Omental fat pad (tissue), 4 donors: Measurements from ENCODE around the gene TMEM61. TPM values are rescaled to one million over a fixed set of nuclear protein-coding genes. Genes with fewer than 3 reads are reported as not detected.

ENCODE experiments used
- ATAC-seq: fragments of 150-250 bp; one replicate; pipeline ENCODE4 v1.9.1; 2016; ENCODE audit warnings: mild to moderate bottlenecking, moderate library complexity; ENCODE audit not compliant: low FRiP score
- DNase-seq: peaks from one replicate; pipeline ENCODE4 v3.0.0-alpha.2; 2019; ENCODE audit warnings: low spot score
- total RNA-seq, 4 donors: library from RNA; depleted of rRNA; stranded (reverse); fragments of >200 nt; gene quantifications; one replicate each; pipeline ENCODE4 v1.1.0, GENCODE V29; 2016
- TF ChIP-seq, protein P1 (sequence below), 3 donors: fragments of 450-650 bp; IDR thresholded peaks; one replicate each; pipeline ENCODE4 v1.5.1; 2016 to 2017; ENCODE audit warnings: antibody characterized with exemption in 3 of 3, mild to moderate bottlenecking in 3 of 3, moderate library complexity in 2 of 3

Gene TMEM61
- total RNA-seq, 4 donors from 2014 or later: not detected

DNA sequence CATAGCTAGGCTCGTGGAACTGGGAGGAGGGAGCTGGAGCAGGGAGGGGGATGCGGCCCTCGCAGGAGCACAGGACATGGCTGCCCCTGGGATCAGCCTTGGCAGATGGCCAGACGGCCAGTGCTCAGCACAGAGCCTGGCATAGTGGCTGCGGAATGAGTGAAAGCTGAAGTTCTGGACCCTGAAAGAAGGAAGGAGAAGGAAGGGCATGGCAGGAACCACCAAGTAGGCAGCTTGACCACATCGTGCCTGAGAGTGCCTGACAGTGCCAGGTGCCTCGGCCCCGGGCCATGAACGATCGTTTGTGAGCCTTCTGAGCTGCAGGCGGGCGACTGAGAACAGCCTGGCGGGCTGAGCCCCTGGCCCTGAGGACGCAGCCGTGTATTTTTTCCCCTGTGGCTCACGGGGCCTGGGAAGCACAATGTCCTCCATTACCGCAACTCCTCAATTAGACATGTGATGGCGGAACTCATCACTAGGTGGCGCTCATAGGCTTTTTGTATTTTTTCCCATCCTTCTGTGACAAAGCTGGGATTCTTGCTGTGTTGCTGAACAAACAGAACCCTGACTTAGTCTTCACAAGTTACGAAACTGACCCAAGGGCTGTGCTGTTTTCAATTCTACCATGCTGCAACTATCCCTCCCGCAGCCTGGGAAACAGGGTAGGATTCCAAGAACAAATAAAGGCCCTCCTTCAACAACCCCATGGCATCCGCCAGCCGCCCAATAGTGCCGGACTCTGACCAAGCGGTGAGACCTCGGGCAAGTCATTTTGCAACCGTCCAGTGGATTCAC is 29.9 kb upstream of the TMEM61 start:
- peak; percentile 77 for DNase-seq
- TF ChIP-seq, protein P1, sequence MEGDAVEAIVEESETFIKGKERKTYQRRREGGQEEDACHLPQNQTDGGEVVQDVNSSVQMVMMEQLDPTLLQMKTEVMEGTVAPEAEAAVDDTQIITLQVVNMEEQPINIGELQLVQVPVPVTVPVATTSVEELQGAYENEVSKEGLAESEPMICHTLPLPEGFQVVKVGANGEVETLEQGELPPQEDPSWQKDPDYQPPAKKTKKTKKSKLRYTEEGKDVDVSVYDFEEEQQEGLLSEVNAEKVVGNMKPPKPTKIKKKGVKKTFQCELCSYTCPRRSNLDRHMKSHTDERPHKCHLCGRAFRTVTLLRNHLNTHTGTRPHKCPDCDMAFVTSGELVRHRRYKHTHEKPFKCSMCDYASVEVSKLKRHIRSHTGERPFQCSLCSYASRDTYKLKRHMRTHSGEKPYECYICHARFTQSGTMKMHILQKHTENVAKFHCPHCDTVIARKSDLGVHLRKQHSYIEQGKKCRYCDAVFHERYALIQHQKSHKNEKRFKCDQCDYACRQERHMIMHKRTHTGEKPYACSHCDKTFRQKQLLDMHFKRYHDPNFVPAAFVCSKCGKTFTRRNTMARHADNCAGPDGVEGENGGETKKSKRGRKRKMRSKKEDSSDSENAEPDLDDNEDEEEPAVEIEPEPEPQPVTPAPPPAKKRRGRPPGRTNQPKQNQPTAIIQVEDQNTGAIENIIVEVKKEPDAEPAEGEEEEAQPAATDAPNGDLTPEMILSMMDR (IDR thresholded peaks at IDR 0.05): peak in 1 of 3 donors; percentile 55
- peak; percentile 82 for ATAC-seq

DNA sequence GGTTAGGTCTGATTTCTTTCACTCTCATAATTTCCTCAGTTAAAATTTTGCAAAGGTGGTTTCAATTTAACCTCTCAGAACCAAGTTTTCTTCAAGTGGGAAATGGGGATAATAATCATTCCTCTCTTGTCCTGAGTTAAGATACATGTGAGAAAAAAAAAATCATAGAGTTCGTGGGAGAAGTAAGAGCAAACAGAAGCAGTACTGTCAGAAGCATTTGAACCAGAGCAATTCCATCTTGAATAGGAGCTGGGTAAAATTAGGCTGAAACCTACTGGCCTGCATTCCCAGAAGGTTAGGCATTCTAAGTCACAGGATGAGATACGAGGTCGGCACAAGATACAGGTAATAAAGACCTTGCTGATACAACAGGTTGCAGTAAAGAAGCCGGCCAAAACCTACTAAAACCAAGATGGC is 28.6 kb upstream of the TMEM61 start:
- TF ChIP-seq, protein P1 (IDR thresholded peaks at IDR 0.05): no peak
- no peak for ATAC-seq
- no peak for DNase-seq

DNA sequence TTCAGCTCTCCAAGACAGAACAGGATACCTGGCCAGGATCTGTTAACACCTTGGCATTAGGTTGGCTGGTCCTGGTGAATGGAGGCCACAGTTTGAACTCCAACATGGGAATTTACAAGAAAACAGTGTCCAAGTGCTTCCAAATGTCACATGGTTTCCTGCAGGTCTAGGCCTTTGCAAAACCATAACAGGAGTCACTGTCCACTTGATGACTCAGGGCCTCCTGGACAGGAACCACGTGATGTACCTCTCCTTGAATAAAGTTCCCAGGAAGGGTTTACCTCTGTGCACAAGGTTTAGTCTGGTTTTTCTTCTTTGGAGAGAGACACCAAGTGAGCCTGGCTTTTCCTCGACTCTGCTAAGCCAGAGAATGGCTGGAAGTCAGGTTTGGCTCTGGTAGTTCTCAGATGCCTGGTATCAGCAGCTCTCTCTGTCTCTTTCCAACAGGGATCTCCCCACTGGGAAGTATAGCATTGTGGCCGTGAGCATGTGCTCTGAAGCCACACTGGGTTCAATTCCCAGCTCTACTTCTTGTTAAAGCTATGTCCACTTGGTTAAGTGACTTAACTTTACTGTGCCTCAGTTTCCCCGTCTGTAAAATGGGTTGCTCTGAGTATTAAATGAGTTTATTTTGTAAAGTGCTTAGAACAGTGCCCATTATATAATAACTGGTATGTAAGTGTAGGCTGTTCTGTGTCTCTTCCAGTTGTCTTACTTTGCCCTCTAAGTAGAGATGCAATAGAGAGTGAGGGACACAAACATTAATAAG is 27.3 kb upstream of the TMEM61 start:
- ATAC-seq (no peak), DNase-seq (no peak)
- TF ChIP-seq, protein P1 (IDR thresholded peaks at IDR 0.05): no peak

DNA sequence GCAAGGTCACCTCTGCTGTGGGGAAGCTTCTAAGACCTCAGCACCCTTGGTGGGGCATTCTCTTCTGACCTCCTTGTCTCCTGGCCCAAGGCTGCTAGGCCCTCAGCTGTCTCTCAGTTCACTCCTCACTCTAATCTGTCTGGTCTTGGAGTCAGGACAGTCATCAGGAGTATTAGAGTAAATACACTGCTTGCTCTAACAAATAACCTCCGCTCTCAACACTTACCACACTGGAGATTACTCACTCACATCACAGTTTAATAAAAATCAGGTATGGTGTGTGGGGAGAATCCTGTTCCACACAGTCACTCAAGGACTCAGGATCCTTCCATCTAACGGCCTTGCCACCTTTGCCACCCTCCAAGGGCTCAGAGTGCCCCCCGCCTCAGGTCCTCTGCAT is 26.6 kb upstream of the TMEM61 start:
- DNase-seq (no peak), ATAC-seq (no peak)
- TF ChIP-seq, protein P1 (IDR thresholded peaks at IDR 0.05): no peak

DNA sequence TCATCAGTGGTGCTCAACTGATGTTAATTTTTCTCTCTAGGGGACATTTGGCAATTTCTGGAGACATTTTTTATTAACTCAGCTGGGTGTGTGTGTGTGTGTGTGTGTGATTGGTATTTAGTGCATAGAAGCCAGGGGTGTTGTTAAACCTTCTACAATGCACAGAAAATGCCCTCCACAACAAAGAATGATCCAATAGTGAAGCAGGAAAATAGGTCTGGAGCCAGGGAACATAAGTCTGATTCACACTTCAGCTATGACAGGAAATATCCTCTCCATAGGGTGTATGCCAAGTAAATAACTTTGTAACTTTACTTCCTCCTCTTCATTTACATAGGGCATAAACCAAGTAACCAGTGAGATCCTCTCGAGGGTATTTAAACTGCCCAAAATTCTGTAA is 25.1 kb upstream of the TMEM61 start:
- TF ChIP-seq, protein P1 (IDR thresholded peaks at IDR 0.05): no peak
- ATAC-seq (no peak), DNase-seq (no peak)

DNA sequence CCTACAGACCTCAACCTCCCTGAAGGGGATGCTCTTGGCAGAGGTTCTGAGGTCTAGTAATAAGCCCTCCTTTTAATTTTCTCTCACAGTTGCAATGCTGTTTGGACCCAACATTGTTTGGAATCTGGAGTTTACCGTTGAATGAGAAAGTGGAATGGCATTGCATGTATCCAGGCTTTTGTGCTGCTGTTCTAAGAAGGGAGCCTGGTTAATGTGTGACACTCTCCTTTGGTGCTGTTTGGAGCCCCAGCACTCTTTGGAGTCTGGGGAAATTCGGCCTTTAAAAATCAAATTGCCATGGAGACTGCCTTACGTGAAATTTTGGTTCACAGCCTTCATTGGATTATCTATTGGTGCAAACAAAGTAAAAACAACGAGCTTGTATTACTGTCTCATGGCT is 23.7 kb upstream of the TMEM61 start:
- ATAC-seq: no peak
- TF ChIP-seq, protein P1 (IDR thresholded peaks at IDR 0.05): no peak
- DNase-seq: no peak
